Measurements from ENCODE around the gene CSMD2.

The CSMD2 gene

DNA sequence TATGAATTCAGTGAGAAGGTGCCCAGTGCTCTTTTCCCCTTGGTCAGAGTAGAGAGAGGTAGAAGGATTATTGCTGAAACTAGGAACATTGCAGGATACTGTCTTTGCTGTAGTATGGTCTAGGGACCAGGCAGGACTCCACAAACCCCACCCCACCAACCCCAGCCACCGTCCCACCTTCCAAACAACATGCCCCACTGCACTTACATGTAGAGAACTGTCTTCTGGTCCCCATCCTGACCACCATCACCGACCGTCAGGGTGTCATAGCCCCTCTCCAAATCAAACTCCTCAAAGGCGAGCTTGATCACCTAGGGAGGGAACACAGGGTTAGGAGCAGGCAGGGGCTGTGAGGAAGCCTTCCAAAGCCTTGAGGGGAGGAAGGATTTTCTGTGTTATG, 372.8 kb downstream of the CSMD2 start:
- no peak for DNase-seq

DNA sequence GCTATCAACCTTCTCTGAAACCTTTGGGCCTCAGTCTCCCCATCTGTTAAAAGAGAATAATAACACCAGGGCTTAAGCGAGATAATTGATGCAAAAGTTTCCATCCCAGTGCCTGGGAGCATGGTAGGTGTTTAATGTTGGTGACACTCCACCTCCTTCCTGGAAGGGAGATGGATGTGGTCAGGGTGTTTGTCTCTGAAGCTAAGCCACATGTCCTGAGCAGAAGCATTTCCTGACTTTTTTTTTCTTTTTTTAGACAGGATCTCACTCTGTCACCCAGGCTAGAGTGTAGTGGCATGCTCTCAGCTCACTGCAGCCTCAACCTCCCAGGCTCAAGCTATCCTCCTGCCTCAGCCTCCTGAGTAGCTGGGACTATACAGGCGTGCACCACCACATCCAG, 373.8 kb downstream of the CSMD2 start:
- DNase-seq: no peak

GRCh38 chr1:33790577-33790976, 374.5 kb downstream of the CSMD2 start:
- no peak for DNase-seq

GRCh38 chr1:33784876-33785275, 380.2 kb downstream of the CSMD2 start:
- DNase-seq: no peak

GRCh38 chr1:33782776-33783175, 382.3 kb downstream of the CSMD2 start:
- no peak for DNase-seq

GRCh38 chr1:33781652-33782051, 383.4 kb downstream of the CSMD2 start:
- DNase-seq: no peak

DNA sequence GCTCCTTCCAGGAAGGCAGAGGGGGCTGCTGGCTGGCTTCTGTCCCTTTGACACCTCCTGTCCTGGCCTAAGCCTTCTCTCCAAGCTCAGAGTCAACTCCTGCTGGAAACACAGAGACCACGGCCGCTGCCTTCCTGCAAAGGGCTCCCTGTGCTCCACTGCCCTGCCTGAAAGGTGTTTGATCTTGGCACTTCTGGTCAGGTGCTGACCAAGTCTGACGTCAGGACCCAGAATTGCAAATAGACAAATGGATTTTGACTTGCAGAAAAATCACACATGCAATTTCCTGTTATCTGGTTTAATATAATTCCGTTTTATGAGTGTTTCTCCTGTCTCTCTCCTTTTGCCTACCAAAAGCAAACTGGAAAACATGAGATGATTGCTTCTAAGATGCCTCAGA, 387.7 kb downstream of the CSMD2 start:
- no peak for DNase-seq

GRCh38 chr1:33768821-33769220, 396.2 kb downstream of the CSMD2 start:
- DNase-seq: no peak

- DNase-seq: no peak
Measured at GRCh38 chr1:33768106-33768505, 396.9 kb downstream of the CSMD2 start.

- no peak for DNase-seq
Measured at GRCh38 chr1:33764149-33764548, 400.9 kb downstream of the CSMD2 start.

- no peak for DNase-seq
Measured at GRCh38 chr1:33763406-33763805, 401.6 kb downstream of the CSMD2 start.

DNA sequence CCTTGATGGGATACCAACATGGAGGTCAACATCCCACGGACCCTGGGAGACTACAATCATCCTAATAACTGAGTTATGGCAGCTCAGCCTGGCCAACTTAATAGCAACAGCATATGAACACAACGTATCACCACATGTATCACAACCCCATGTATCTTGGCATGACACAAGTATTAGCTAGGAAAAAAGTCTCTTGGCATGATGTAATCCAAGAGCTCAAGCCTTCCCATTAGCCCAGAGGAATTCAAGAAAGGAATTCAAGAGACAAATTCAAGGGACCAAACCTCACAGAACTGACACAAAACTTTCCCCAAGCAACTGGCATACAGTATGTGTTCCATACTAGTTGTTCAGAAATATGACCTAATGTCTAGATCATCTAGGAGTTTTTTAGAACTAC, 402.1 kb downstream of the CSMD2 start:
- DNase-seq: no peak

GRCh38 chr1:33762109-33762830, 402.8 kb downstream of the CSMD2 start:
- DNase-seq: no peak

- no peak for DNase-seq
Measured at GRCh38 chr1:33758698-33759097, 406.3 kb downstream of the CSMD2 start.

DNA sequence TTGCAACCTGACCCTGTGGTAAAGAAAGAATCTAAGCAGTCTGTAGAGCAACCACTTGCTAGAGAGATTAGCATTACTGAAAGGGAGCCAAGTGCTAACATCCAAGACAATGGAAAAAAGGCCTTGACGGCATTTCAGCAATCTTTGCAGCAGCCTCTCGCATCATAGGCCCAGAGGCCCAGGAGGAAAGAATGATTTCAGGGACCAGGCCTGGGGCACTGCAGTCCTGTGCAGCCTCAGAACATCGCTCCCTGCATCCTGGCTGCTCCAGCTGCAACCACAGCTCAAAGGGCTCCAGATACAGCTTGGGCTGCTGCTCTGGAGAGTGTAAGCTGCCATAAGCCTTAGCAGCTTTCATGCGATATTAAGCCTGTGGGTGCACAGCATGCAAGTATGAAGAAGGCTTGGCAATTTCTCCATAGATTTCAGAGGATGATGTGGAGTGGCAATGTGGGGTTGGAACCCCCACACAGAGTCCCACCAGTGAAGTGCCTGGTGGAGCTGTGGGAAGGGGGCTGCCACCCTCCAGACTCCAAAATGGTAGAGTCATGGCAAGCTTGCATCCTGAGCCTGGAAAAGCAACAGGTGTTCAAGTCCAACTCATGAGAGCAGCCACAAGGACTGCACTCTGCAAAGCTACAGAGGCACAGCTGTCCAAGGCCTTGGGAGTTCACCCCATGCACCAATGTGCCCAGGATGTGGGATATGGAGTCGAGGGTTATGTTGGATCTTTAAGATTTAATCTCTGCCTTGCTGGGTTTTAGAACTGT, 411.8 kb downstream of the CSMD2 start:
- no peak for DNase-seq

DNA sequence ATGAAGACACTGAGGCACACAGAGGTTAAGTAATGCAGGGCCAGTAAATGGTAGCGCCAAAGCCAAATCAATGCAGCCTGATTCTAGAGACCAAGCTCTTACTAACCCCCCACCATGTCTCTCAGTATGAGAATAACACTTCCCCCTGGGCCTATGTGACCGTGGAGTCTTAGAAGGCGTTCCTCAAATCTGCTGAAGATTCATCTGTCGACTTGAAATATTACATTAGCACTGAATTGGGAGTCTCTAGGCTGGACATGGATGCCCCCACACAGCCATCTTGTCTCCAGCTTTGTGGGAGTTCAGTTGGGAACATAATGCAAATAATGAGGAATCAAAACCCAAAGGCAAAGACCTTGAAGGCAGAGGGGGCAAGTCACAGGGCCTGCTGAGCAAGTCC, 419.1 kb downstream of the CSMD2 start:
- no peak for DNase-seq

DNA sequence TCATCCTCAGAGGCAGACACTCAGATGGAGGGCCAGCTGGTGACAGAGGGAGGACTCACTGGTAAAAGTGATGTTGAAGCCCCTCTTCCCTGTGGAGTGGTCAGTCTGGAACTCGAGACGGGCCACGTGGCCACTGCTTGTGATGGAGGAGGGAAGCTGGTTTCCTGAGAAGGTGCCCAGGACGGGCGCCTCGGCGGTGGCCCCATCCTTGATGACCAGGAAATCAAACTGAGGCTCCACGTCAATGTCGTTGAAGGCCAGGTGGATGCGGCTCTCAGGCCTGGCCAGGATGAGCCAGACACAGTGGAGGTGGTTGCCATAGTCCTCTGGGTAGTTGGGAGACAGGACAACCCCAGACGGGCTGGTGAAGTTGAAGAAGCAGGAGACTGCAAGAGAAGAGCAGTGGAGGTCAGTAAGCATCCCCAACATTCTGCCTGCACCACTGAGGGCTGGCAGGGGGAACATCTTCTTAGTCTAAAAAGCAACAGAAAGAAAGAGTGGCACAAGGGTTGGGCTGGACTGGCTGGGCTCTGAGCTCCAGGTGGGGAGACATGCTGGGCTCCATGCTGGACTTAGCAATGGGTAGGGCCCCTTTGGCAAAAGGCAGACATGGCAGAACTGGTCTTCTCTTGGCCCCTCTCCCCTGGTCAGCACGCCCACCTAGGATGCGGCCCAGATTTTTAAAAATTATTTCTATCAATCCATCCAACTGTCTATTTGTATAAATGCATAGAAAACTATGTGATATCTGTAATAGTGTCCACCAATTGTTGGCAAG, 421.6 kb downstream of the CSMD2 start:
- DNase-seq: no peak

GRCh38 chr1:33742663-33743062, 422.4 kb downstream of the CSMD2 start:
- no peak for DNase-seq

GRCh38 chr1:33741749-33742148, 423.3 kb downstream of the CSMD2 start:
- DNase-seq: no peak

DNA sequence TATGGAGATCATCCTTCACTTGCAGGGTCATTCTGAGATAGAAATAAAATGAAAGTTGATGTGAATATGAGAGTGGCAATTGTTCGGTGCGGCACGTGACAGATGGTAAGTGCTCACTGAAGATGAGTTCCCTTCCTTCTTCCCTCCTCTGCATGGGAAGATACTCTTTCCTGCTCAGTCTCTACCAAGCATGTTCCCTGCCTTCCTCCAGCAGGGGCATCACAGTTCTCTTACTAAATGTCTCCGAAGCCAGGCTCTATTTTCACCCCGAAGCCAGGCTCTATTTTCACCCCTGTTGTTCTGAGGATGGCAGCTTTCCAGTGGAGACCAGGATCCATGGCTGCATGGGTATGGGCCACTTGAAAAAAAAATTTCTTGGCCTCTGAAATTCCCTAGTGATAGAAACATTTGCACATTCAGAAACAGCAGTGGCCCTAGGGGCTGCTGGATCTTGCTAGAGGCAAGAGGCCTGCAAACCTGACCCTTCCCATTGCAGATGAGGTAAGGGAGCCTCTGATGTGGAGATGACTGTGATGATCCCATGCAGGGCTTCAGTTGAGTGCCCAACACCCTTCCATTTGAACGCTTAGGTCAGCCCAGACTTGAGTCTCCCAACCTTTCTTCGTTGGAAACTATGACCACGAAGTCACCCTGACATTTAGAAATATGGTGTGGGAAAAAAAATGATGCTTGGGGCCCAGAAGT, 424.8 kb downstream of the CSMD2 start:
- no peak for DNase-seq

DNA sequence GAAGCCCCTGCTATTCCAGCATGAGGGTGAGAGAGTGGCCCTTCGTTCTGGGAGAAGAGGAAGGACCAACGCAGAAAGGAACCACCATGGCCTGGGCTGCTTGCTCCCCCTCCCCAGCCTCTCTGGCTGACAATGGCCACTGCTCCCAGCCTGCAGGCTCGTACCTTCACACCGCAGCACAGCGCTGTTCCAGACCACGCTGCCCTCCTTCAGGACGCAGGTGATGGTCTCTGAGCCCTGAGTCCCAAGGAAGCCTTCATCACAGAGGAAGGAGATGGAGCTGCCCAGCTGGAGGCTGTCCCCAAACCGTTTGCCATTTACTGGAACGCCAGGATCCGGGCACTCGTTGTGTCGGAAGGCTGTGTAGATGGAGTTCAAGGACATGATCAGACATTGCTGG, 426.1 kb downstream of the CSMD2 start:
- DNase-seq: no peak

GRCh38 chr1:33738536-33738935, 426.5 kb downstream of the CSMD2 start:
- no peak for DNase-seq

DNA sequence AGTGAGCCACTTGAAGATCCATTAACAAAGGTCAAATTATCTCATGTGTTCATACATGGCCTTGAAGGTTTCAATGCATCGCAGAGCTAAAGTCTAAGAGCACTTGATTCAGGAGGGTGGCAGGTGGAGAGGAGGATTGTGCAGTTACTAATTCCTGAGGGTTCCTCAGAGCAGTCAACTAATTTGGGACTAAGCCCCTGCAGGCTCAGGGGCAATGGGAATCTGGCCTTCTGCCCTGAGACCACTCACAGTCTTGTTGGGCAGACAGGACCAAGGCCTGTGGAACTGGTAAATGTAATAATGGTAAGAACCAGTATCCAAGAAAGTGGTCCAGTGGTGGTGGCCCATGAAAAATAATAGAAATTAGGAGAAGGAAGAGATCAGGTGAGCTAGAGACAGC, 428.5 kb downstream of the CSMD2 start:
- no peak for DNase-seq
